GM21576 (cell line): Measurements from ENCODE around the gene MOCOS.

Experiments used
- ATAC-seq: cut with Tn5 transposase; IDR thresholded peaks from one replicate; pipeline ENCODE4 v1.9.1; 2021; ENCODE audit warnings: mild to moderate bottlenecking, moderate library complexity; ENCODE audit not compliant: unreplicated experiment

The MOCOS gene

GRCh38 chr18:36299015-36299414 lies 111.7 kb downstream of the MOCOS start:
- ATAC-seq: no peak

DNA sequence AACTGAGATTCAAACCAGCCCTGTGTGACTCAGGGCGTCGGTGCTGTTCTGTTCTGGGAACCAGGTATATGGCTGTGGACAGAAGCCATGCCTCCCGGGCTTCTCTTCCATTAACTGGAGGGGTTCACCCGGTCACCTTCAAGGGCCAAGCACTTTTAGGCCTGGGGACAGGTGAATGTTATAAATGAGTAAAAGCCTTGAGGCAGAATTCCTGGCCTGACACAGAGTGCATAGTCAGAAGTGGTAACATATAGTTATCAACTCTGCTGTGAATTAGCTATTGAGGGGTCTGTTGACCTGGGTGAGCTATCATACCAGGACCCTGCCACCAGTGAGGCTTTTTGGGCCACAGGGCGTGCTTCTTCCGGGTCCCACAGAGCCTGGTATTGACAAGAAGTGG lies 112.9 kb downstream of the MOCOS start:
- no peak for ATAC-seq

DNA sequence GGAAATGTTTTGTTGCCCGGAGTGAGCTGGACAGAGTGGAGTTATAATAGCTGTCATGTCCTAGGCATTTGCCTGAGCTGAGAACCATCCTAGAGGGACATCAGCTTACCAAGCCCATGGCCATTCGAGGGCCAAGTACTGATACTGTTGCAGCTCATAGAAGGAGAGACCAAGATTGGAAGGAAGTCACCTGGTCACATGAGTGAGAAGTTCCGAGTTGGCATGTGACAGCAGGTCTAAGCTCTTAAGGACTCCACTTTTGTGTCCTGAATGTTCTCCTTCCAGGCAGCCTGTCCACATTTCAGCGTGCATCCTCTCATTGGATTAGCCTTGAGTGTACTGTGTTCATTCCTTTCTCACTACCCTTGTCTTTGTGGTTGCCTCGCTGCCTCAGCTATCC lies 114.6 kb downstream of the MOCOS start:
- ATAC-seq: no peak

DNA sequence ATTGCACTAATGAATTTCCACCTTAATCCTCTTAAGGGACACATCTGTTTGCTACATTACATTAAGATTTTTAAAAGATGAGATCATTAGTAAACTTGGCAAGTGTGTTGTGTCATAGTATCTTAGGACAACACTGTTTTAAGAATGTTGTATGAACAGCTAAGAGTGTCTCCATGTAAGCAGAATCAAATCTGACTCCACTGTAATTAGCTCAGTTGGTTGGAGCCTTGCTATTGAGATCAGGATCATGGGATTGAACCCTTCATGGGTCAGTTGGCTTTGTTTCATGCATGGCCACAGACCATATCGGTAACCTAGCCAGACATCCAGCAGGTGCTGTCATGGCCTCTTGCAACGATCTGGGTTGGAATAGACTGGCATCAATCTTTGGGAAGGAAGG lies 115.4 kb downstream of the MOCOS start:
- no peak for ATAC-seq

GRCh38 chr18:36303211-36303844 lies 116.0 kb downstream of the MOCOS start:
- ATAC-seq: no peak

GRCh38 chr18:36304723-36305122 lies 117.4 kb downstream of the MOCOS start:
- no peak for ATAC-seq

- no peak for ATAC-seq
Observed at GRCh38 chr18:36305375-36305774, 118.1 kb downstream of the MOCOS start.

GRCh38 chr18:36307513-36307912 lies 120.2 kb downstream of the MOCOS start:
- ATAC-seq: no peak

- ATAC-seq: no peak
Observed at GRCh38 chr18:36308711-36309435, 121.6 kb downstream of the MOCOS start.

DNA sequence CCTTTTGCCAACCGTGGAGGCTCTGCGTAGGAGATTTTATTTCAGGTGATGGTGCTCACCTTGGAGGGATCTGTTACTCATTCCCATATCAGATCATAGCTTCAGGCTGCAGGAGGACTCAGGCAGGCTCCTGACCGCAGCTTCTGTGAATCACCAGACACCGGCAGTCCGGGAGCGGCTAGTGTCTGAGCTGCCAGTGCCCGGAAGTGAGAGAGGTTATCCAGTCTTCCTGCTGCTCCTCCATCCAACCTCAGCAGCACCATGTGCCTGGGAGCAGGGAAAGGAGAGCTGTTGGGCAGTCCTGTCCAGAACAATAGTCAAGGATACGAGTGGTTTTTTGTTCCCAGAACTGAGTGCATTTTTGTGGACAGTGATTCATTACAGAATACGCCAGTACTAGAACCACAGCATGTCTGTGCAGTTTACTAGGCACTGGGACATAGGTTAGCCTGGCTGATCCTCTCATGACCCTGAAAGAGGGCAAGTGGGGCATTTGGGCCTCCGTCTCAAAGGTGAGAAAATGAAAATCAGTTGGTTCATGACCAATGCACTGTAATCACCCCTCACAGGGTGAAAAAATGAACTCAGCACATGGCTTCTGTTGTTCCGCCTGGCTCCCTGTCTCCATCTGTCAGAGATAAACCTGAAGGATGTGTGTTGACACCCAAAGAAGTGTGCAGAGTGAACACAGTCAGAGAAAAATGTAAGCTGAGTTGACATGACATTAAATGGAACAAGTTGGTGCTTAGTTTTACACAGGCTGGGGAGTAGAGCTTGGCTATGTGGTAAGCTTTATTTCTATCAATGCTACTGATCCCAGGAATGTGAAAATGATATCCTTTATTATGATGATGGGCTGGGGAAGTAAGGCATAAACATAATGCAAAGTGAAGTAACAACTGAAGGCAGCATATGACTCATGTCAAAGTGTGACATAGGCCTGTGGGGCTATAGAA lies 122.4 kb downstream of the MOCOS start:
- no peak for ATAC-seq

GRCh38 chr18:36311026-36311570 lies 123.8 kb downstream of the MOCOS start:
- ATAC-seq: no peak

- ATAC-seq: no peak
Observed at GRCh38 chr18:36312806-36313395, 125.6 kb downstream of the MOCOS start.

DNA sequence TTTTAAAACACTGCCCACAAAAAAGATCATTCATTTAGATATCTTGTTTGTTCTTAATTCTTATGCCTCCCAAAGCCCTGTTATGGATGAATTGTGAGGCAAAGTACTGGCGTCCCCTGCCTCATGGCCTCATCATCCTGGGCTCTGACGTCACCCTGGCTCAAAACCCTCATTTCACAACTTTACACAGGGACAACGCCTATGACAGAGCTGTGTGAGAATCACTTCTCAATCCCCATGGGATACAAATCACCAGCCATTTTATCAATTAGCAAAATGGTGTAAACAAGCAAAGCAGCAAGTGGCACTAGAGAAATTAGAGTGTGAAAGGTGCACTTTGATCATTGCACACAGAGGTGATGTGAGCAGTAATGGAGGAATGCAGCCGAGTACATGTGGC lies 126.8 kb downstream of the MOCOS start:
- ATAC-seq: no peak

DNA sequence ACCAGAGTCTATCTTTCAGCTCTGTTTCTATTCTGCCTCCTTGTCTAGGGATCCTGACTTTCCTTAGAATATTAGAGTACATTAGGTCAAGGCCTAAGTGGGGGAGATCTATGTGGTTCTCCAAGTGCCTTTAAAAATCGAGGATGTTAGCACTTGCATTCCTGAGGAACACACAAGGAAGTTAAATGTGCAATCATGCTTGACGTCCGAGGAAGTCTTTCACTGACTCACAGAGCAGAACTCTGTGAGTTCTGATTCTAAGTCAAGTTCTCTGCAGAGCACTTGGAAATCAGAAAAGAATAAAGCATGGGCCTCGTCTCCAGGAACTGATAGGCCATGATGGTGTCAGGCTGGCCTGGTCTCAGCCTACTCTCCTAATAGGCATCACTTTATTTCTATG lies 127.5 kb downstream of the MOCOS start:
- no peak for ATAC-seq

- no peak for ATAC-seq
Observed at GRCh38 chr18:36315736-36316135, 128.4 kb downstream of the MOCOS start.

- ATAC-seq: no peak
Observed at GRCh38 chr18:36316246-36316645, 128.9 kb downstream of the MOCOS start.
